ENCODE results near the gene OTULIN.

GRCh38 chr5:14669415-14669814, 4.9 kb downstream of the OTULIN start:
- TF ChIP-seq CTCF (IDR thresholded peaks at IDR 0.05) (no peak), POLR2A (IDR thresholded peaks at IDR 0.05) (no peak)
